ENCODE results near the gene EHF. TPM values are rescaled to one million over a fixed set of nuclear protein-coding genes. Genes with fewer than 3 reads are reported as not detected.

Gene EHF
- total and polyA plus RNA-seq, 9 of the 15 experiments (the other 6 are each of a cell fraction or from before 2014, with no cell fraction given), result 0.04 to 0.54 (median 0.37) TPM

DNA sequence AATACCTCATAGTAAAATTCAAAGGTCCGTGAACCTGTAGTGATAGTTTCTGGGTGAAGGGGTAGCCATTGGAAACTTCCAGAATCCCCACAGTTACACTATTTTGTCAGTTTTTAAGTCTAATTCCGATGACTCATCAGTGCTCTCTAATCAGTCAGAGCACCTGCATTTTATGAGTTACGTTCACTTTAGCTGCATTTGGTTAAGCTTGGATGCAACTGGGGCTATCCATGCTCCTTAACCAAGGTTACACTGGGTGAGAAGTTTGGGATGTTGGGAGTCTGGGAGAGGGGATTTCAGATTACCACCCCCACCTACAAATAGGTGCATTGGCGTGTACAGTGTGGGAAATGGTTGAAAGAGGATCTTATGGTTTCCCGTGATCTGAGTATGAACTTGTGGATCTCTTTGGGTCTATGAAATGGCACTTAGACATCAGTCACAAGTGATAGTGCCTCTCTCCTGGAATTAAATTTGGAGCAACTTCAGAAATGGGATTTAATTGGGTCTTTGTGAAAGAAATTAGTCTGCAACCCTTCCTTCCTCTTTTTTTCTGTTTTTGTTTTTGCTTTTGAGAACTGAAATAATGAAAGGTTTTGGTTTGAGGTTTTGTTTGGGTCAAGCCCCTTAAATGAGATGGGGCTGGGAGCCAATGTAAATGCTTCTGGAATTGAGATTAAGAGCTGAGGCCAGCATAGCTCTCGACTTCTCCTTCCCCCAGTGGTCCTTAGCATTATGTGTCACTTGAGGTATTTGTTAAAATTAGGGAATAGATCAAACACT, 31.5 kb downstream of the EHF start (continued):
- TF ChIP-seq TRIM24 (IDR thresholded peaks at IDR 0.05), result peak in 1 of 2 experiments; percentile 53; a peak in 2 of 4 replicates
- no peak for TF ChIP-seq RBM39 (optimal IDR thresholded peaks at IDR 0.05; ENCODE audit: low read depth, low read length)
- peak; percentile 47; the same call in 1 of the 2 replicates for TF ChIP-seq PML (IDR thresholded peaks at IDR 0.05; ENCODE audit: low read length)
- TF ChIP-seq PHTF2 (CRISPR knock-in tag; IDR thresholded peaks at IDR 0.05), result no peak
- TF ChIP-seq ETV1 (tag; conservative IDR thresholded peaks at IDR 0.05; ENCODE audit: low read depth), result 0 out of 2 replicates have a peak, but pooled peaks have one; percentile 14
- TF ChIP-seq, protein P1, sequence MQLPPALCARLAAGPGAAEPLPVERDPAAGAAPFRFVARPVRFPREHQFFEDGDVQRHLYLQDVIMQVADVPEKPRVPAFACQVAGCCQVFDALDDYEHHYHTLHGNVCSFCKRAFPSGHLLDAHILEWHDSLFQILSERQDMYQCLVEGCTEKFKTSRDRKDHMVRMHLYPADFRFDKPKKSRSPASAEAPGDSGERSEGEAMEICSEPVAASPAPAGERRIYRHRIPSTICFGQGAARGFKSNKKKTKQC (CRISPR knock-in tag; IDR thresholded peaks at IDR 0.05), result no peak
- TF ChIP-seq SPI1 (IDR thresholded peaks at IDR 0.05; ENCODE audit: borderline replicate concordance, low read depth, low read length), result no peak
- no peak for TF ChIP-seq PCBP2 (IDR thresholded peaks at IDR 0.05; ENCODE audit: low read depth, low read length, poor library complexity, severe bottlenecking)
- TF ChIP-seq HNRNPUL1 (IDR thresholded peaks at IDR 0.05; ENCODE audit: low read length), result no peak
- TF ChIP-seq SIRT6 (IDR thresholded peaks at IDR 0.05; ENCODE audit: low read depth, low read length), result no peak
- TF ChIP-seq, protein P2, sequence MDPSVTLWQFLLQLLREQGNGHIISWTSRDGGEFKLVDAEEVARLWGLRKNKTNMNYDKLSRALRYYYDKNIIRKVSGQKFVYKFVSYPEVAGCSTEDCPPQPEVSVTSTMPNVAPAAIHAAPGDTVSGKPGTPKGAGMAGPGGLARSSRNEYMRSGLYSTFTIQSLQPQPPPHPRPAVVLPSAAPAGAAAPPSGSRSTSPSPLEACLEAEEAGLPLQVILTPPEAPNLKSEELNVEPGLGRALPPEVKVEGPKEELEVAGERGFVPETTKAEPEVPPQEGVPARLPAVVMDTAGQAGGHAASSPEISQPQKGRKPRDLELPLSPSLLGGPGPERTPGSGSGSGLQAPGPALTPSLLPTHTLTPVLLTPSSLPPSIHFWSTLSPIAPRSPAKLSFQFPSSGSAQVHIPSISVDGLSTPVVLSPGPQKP (CRISPR knock-in tag; IDR thresholded peaks at IDR 0.05), result no peak
- no peak for TF ChIP-seq U2AF1 (optimal IDR thresholded peaks at IDR 0.05; ENCODE audit: low read depth, low read length)
- no peak for TF ChIP-seq CBX2 (IDR thresholded peaks at IDR 0.05; ENCODE audit: insufficient read depth, low read length, poor library complexity, severe bottlenecking)
- TF ChIP-seq U2AF2 (optimal IDR thresholded peaks at IDR 0.05; ENCODE audit: low read depth, low read length), result no peak
- TF ChIP-seq ZNF3 (CRISPR knock-in tag; IDR thresholded peaks at IDR 0.05), result no peak
- TF ChIP-seq YBX1 (IDR thresholded peaks at IDR 0.05), result no peak
- no peak for TF ChIP-seq BACH1 (tag; IDR thresholded peaks at IDR 0.05)
- TF ChIP-seq, protein P3, sequence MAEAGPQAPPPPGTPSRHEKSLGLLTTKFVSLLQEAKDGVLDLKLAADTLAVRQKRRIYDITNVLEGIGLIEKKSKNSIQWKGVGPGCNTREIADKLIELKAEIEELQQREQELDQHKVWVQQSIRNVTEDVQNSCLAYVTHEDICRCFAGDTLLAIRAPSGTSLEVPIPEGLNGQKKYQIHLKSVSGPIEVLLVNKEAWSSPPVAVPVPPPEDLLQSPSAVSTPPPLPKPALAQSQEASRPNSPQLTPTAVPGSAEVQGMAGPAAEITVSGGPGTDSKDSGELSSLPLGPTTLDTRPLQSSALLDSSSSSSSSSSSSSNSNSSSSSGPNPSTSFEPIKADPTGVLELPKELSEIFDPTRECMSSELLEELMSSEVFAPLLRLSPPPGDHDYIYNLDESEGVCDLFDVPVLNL (CRISPR knock-in tag; IDR thresholded peaks at IDR 0.05; ENCODE audit: low read depth), result no peak
- TF ChIP-seq GABPA (tag; conservative IDR thresholded peaks at IDR 0.05; ENCODE audit: low read depth), result no peak
- TF ChIP-seq ZNF232 (CRISPR knock-in tag; IDR thresholded peaks at IDR 0.05), result no peak
- no peak for TF ChIP-seq FOXP1 (CRISPR knock-in tag; IDR thresholded peaks at IDR 0.05)
- TF ChIP-seq GATAD2A (IDR thresholded peaks at IDR 0.05), result no peak
- no peak for TF ChIP-seq TRIM28 (IDR thresholded peaks at IDR 0.05)
- TF ChIP-seq, protein P4, sequence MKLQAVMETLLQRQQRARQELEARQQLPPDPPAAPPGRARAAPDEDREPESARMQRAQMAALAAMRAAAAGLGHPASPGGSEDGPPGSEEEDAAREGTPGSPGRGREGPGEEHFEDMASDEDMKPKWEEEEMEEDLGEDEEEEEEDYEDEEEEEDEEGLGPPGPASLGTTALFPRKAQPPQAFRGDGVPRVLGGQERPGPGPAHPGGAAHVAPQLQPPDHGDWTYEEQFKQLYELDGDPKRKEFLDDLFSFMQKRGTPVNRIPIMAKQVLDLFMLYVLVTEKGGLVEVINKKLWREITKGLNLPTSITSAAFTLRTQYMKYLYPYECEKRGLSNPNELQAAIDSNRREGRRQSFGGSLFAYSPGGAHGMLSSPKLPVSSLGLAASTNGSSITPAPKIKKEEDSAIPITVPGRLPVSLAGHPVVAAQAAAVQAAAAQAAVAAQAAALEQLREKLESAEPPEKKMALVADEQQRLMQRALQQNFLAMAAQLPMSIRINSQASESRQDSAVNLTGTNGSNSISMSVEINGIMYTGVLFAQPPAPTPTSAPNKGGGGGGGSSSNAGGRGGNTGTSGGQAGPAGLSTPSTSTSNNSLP (IDR thresholded peaks at IDR 0.05; ENCODE audit: borderline replicate concordance, low read depth, low read length), result peak; percentile 65; the same call in 1 of the 2 replicates

Measured in K562 (cell line).